Calu3 (cell line): ENCODE data around the gene MAJIN. TPM values are rescaled to one million over a fixed set of nuclear protein-coding genes. Genes with fewer than 3 reads are reported as not detected.
A peak's percentile ranks its signal among the peaks of the same experiment; 100 is the strongest.

ENCODE experiments used
- BruUV-seq: library from RNA; stranded (reverse); fragments of 400-500 nt; replicated peaks from 2 replicates; lab custom pipeline; 2021; lab: Mats Ljungman, UMichigan
- CTCF ChIA-PET: fragments of 300-600 bp; sonication (Branson Sonifier 250); formaldehyde crosslinking; loops from one replicate; lab custom pipeline; 2022; ENCODE audit warnings: antibody characterized with exemption; lab: Charles Lee
- DNase-seq: peaks from one replicate; pipeline ENCODE4 v3.0.0; 2022
- H3K27ac Mint-ChIP-seq: one replicate; pipeline ENCODE4 v1.8.0; 2022; ENCODE audit warnings: mixed read lengths; ENCODE audit not compliant: unreplicated experiment
- H3K27me3 Mint-ChIP-seq: one replicate; pipeline ENCODE4 v1.8.0; 2022; ENCODE audit warnings: mixed read lengths; ENCODE audit not compliant: unreplicated experiment
- H3K36me3 Mint-ChIP-seq: one replicate; pipeline ENCODE4 v1.8.0; 2022; ENCODE audit warnings: mild to moderate bottlenecking, moderate library complexity, mixed read lengths; ENCODE audit not compliant: insufficient read depth, unreplicated experiment
- H3K4me1 Mint-ChIP-seq: one replicate; pipeline ENCODE4 v1.8.0; 2022; ENCODE audit warnings: mild to moderate bottlenecking, low read depth, mixed read lengths; ENCODE audit not compliant: unreplicated experiment
- H3K4me3 Mint-ChIP-seq: one replicate; pipeline ENCODE4 v1.8.0; 2022; ENCODE audit warnings: mild to moderate bottlenecking, low read depth, moderate library complexity, mixed read lengths; ENCODE audit not compliant: unreplicated experiment
- H3K9me3 Mint-ChIP-seq: one replicate; pipeline ENCODE4 v1.8.0; 2022; ENCODE audit warnings: low read depth, mixed read lengths; ENCODE audit not compliant: unreplicated experiment
- CTCF ChIP-seq: fragments of 200-600 bp; IDR thresholded peaks from one replicate; pipeline ENCODE4 v1.8.0; 2022; ENCODE audit warnings: antibody characterized with exemption; ENCODE audit not compliant: unreplicated experiment
- intact Hi-C: fragments of 100-400 bp; cut with micrococcal nuclease; formaldehyde crosslinking; loops from one replicate; pipeline ENCODE4 v1.10.0; 2022; ENCODE audit not compliant: unreplicated experiment
- total RNA-seq: library from RNA; stranded (reverse); gene quantifications from 2 replicates; pipeline ENCODE4 v1.2.3, GENCODE V29; 2022

MAJIN gene
- total RNA-seq, 1 experiment from 2014 or later = not detected

GRCh38 chr11:64925536-64926436 lies 46.1 kb downstream of the MAJIN start:
- Mint-ChIP-seq H3K9me3 (no peaks in the 10 kb centered on the region), H3K36me3 (peaks cover 20% of the 10 kb centered on the region), H3K27ac (peak overlapping the region; percentile 17), H3K4me1 (peaks cover 8% of the 10 kb centered on the region), H3K4me3 (peak overlapping the region; percentile 84), H3K27me3 (no peaks in the 10 kb centered on the region)
- TF ChIP-seq CTCF = no peak
- DNase-seq = no peak
- BruUV-seq = no TSS peak
- CTCF ChIA-PET = interaction anchor here (0.6 kb wide), 1 partner anchor 67 kb away, joined by 3 read pairs; no protein-coding TSS in a partner anchor
- intact Hi-C loops = no loop called here

GRCh38 chr11:64924910-64925284 lies 47.0 kb downstream of the MAJIN start:
- H3K4me3 Mint-ChIP-seq = peak overlapping the region; percentile 84
- H3K27me3 Mint-ChIP-seq = no peaks in the 10 kb centered on the region
- CTCF ChIA-PET = interaction anchor here (1.5 kb wide), 1 partner anchor 72 kb away, joined by 5 read pairs; the partner anchor contains the start of gene BATF2
- no TSS peak for BruUV-seq
- peak overlapping the region; percentile 17 for H3K27ac Mint-ChIP-seq
- peaks cover 20% of the 10 kb centered on the region for H3K36me3 Mint-ChIP-seq
- intact Hi-C loops = no loop called here
- H3K9me3 Mint-ChIP-seq = no peaks in the 10 kb centered on the region
- peaks cover 8% of the 10 kb centered on the region for H3K4me1 Mint-ChIP-seq
- TF ChIP-seq CTCF = no peak
- no peak for DNase-seq

- H3K36me3 Mint-ChIP-seq = peaks cover 20% of the 10 kb centered on the region
- CTCF ChIA-PET = interaction anchor here (1.5 kb wide), 1 partner anchor 73 kb away, joined by 5 read pairs; the partner anchor contains the start of gene BATF2
Observed at GRCh38 chr11:64923944-64924909, 47.7 kb downstream of the MAJIN start, which contains the start of gene PPP2R5B. Gene PPP2R5B (plus strand): TSS chr11:64924689. CDS start chr11:64925735, 1,046 bp downstream.

More at GRCh38 chr11:64923944-64924909, 47.7 kb downstream of the MAJIN start, which contains the start of gene PPP2R5B:
- peak within 1 kb of the TSS; percentile 84 for H3K4me3 Mint-ChIP-seq
- intact Hi-C loops = no loop called here
- no peaks in the 10 kb centered on the region for H3K9me3 Mint-ChIP-seq
- no TSS peak for BruUV-seq
- H3K27ac Mint-ChIP-seq = peak within 1 kb of the TSS; percentile 82
- TF ChIP-seq CTCF = no peak
- H3K4me1 Mint-ChIP-seq = peaks cover 8% of the 10 kb centered on the region
- DNase-seq = peak; percentile 87
- H3K27me3 Mint-ChIP-seq = no peaks in the 10 kb centered on the region
